ENCODE results near the gene ACSS3.

ACSS3 gene

DNA sequence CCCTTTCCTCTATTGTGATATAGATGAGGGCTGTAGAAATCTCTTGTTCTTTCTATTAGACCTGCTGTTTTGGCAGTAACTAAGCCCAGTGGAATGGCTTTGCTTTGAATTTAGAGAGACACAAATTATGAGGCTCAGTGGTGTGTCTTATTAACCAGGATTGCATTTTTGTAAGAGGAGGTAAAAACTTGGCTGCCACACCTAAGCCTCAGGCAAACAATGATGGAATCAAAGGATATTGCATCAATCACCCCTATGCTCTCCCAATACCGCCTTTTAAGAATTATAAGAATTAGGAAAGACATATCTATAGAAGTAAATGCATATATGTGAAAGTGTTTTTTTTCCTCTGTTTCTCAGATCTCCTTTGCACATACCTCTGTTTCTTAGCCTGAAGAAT is 63.3 kb downstream of the ACSS3 start:
- Histone ChIP-seq H3K27ac (ENCODE audit: low read depth, low read length, severe bottlenecking) (no peak overlapping the region), H3K4me1 (ENCODE audit: control insufficient read depth, insufficient read depth, low read length, poor library complexity, severe bottlenecking) (no peaks in the 10 kb centered on the region), H3K9me3 (ENCODE audit: control insufficient read depth, low read length) (no peaks in the 10 kb centered on the region), H3K4me3 (ENCODE audit: extremely low read depth, insufficient read depth, low read length, poor library complexity, severe bottlenecking) (no peak overlapping the region), H3K36me3 (ENCODE audit: control insufficient read depth, insufficient read depth, low read length) (no peaks in the 10 kb centered on the region)
- no CpG with 5 or more reads among the region's 1 CpG for WGBS, 2 experiments (ENCODE audit: insufficient coverage in 2 of 2)

DNA sequence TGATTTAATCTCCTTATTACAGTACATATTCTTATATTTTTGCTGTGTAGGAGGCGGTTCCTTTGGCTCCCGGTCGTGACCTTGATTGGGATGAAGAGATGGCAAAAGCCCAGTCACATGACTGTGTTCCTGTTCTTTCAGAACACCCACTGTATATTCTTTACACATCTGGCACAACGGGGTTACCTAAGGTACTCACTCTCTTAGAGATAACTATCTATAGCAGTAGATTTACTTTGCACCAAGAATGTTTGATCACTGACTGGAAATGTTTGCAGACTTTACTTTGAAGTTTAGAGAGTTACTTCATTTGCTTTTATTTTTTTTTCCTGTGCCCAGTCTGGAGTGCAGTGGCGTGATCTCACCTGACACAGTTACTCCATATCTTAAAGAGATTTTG is 65.2 kb downstream of the ACSS3 start:
- Histone ChIP-seq H3K4me3 (ENCODE audit: extremely low read depth, insufficient read depth, low read length, poor library complexity, severe bottlenecking) (no peak overlapping the region), H3K4me1 (ENCODE audit: control insufficient read depth, insufficient read depth, low read length, poor library complexity, severe bottlenecking) (no peaks in the 10 kb centered on the region), H3K36me3 (ENCODE audit: control insufficient read depth, insufficient read depth, low read length) (no peaks in the 10 kb centered on the region), H3K9me3 (ENCODE audit: control insufficient read depth, low read length) (no peaks in the 10 kb centered on the region), H3K27ac (ENCODE audit: low read depth, low read length, severe bottlenecking) (no peak overlapping the region)
- WGBS, 2 experiments (ENCODE audit: insufficient coverage in 2 of 2), result 100% methylated on average over 3 of the region's 5 CpGs; no CpG with 5 or more reads in 1 of the 2 experiments

DNA sequence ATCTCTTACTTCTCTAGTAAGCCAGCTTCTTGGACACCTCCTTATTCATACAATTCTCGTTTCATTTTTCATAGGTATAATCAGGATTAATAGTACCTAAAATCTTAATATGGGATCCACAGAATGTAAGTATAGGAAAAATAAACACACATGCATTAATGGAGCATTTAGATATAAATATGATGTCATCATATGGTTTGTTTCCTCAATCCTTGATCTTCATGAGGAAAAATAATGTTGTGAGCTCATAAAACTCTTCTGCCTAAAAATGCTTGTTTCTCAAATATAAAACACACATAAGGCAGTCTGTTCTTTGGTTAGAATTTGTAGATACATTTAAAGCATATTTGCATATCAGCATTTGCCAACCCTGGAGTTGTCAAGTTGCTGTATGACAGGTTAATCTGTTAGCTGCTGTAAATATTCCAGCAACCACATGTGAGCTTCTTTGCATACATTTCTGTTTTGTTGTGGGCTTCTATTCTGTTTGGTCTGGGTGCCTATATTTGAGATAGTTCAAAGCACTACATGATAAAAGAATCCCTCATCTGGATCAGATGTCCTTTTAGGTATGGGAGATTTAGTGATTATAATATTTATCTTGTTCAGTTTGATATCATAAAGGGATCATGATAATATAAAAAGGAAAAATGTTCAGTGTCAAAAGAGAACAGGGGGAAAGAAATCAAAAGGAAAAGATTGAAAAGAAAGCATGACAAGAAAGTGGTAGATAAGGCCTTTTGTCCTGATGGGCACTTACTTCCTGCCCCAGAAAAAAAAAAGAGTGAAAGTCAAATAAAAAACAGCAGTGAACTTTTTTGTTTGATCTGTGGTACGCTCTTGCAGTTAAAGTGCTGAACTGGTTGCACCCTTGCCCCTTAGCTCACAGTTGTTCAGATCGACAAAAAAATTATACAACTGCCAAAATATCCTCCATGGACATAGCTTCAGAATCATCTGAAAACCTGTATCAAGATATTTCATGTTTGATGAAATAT is 68.6 kb downstream of the ACSS3 start:
- 100% methylated on average over 1 of the region's 3 CpGs; no CpG with 5 or more reads in 1 of the 2 experiments for WGBS, 2 experiments (ENCODE audit: insufficient coverage in 2 of 2)
- Histone ChIP-seq H3K4me1 (ENCODE audit: control insufficient read depth, insufficient read depth, low read length, poor library complexity, severe bottlenecking) (no peaks in the 10 kb centered on the region), H3K27ac (ENCODE audit: low read depth, low read length, severe bottlenecking) (no peak overlapping the region), H3K4me3 (ENCODE audit: extremely low read depth, insufficient read depth, low read length, poor library complexity, severe bottlenecking) (no peak overlapping the region), H3K36me3 (ENCODE audit: control insufficient read depth, insufficient read depth, low read length) (no peaks in the 10 kb centered on the region), H3K9me3 (ENCODE audit: control insufficient read depth, low read length) (no peaks in the 10 kb centered on the region)

DNA sequence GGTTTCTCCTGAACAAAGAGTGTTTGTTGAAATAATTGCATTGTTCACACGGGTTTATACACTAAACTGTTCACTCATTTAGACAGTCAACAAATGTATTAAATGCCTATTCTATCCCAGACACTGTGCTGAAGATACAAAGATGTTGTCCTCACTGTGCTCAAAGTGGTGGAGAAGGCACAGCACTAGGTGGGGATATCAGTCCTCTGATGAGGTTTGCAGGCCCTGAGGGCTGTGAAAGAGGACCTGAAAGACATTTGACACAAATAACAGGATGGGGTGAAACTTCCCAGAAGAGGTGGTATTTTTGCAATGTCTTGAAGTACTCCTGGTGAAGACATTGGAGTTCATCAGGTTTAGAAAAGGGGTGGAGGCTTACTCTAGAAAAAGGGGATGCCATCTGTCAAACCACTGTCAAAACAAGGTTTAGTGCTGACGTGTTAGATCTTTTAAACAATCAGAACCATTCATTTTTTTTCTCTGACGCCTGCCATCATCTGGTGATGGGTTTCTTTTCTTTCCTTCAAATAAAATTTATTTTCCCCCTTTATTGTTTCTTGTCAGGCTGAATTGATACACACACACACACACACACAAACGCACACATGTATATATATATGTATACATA is 69.5 kb downstream of the ACSS3 start:
- Histone ChIP-seq H3K4me1 (ENCODE audit: control insufficient read depth, insufficient read depth, low read length, poor library complexity, severe bottlenecking) (no peaks in the 10 kb centered on the region), H3K36me3 (ENCODE audit: control insufficient read depth, insufficient read depth, low read length) (no peaks in the 10 kb centered on the region), H3K27ac (ENCODE audit: low read depth, low read length, severe bottlenecking) (peak overlapping the region; percentile 25), H3K9me3 (ENCODE audit: control insufficient read depth, low read length) (no peaks in the 10 kb centered on the region), H3K4me3 (ENCODE audit: extremely low read depth, insufficient read depth, low read length, poor library complexity, severe bottlenecking) (no peak overlapping the region)
- WGBS, 2 experiments (ENCODE audit: insufficient coverage in 2 of 2), result no CpG with 5 or more reads among the region's 4 CpGs

DNA sequence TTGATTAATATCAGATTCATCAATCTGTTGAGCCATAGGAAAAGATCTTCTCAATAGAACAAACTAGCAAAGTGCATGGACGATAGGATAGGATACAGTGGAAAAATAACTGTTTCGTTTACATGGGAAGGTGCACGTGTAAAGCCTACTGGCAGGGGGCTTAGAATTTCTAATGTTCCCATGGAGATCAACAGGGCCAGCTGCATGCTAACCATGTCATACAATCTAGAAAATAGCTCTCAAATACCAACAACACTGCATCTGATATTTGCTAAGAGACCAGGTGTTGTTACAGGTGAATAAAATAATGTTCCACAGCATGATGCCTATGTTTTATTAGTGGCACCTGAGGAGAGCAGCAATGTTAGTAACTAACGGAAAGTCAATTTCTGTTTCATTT is 72.5 kb downstream of the ACSS3 start:
- no CpG with 5 or more reads among the region's 4 CpGs for WGBS, 2 experiments (ENCODE audit: insufficient coverage in 2 of 2)
- no peaks in the 10 kb centered on the region for H3K4me1 ChIP-seq (ENCODE audit: control insufficient read depth, insufficient read depth, low read length, poor library complexity, severe bottlenecking)
- no peaks in the 10 kb centered on the region for H3K36me3 ChIP-seq (ENCODE audit: control insufficient read depth, insufficient read depth, low read length)
- H3K4me3 ChIP-seq (ENCODE audit: extremely low read depth, insufficient read depth, low read length, poor library complexity, severe bottlenecking), result no peak overlapping the region
- H3K27ac ChIP-seq (ENCODE audit: low read depth, low read length, severe bottlenecking), result no peak overlapping the region
- no peaks in the 10 kb centered on the region for H3K9me3 ChIP-seq (ENCODE audit: control insufficient read depth, low read length)

DNA sequence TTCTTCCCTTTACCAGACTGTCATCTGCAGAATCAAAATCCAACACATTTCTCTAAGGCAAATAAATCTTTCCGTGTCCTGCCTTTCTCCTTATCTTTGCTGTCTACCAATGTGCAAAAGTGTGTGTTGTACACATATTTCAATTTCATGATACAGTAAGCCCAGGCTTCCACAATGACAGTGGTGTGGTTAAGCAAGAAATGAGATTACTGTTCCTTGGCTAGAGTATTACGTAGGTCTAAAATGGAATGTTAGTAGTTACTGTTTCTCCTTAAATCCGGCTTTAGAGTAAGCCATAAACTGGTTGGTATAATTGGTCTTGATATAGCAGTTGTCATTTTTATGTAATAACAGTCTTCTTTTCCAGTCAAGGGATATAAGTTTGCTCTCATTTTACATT is 82.0 kb downstream of the ACSS3 start:
- H3K4me3 ChIP-seq (ENCODE audit: extremely low read depth, insufficient read depth, low read length, poor library complexity, severe bottlenecking), result no peak overlapping the region
- H3K4me1 ChIP-seq (ENCODE audit: control insufficient read depth, insufficient read depth, low read length, poor library complexity, severe bottlenecking), result no peaks in the 10 kb centered on the region
- H3K27ac ChIP-seq (ENCODE audit: low read depth, low read length, severe bottlenecking), result no peak overlapping the region
- WGBS, 2 experiments (ENCODE audit: insufficient coverage in 2 of 2), result 94 to 100% methylated on average over 1 to 2 of the region's 3 CpGs
- peaks cover 7% of the 10 kb centered on the region for H3K36me3 ChIP-seq (ENCODE audit: control insufficient read depth, insufficient read depth, low read length)
- no peaks in the 10 kb centered on the region for H3K9me3 ChIP-seq (ENCODE audit: control insufficient read depth, low read length)

DNA sequence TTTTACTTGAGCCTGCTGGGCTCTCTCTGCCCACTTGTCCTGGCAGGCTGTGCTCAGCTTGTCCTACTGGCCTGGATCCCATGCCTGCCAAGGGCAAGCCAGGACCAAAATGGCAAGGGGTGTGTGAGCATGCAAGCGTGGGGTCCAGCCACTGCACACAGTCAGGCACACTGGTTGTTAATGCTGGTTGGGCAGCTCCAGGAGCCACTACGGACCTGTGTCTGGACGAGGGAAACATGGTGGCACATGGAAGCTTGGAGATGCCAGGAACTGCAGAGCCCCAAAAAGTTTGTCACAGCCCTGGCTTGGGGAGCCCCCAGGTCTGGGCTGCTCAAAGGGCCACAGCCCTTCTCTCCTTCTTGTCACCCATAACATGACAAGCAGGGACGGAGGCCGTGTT is 83.8 kb downstream of the ACSS3 start:
- H3K4me3 ChIP-seq (ENCODE audit: extremely low read depth, insufficient read depth, low read length, poor library complexity, severe bottlenecking), result no peak overlapping the region
- H3K4me1 ChIP-seq (ENCODE audit: control insufficient read depth, insufficient read depth, low read length, poor library complexity, severe bottlenecking), result peaks cover under 1% of the 10 kb centered on the region
- H3K36me3 ChIP-seq (ENCODE audit: control insufficient read depth, insufficient read depth, low read length), result peaks cover 7% of the 10 kb centered on the region
- WGBS, 2 experiments (ENCODE audit: insufficient coverage in 2 of 2), result 97 to 100% methylated on average over 5 of the region's 5 CpGs
- H3K9me3 ChIP-seq (ENCODE audit: control insufficient read depth, low read length), result no peaks in the 10 kb centered on the region
- no peak overlapping the region for H3K27ac ChIP-seq (ENCODE audit: low read depth, low read length, severe bottlenecking)

DNA sequence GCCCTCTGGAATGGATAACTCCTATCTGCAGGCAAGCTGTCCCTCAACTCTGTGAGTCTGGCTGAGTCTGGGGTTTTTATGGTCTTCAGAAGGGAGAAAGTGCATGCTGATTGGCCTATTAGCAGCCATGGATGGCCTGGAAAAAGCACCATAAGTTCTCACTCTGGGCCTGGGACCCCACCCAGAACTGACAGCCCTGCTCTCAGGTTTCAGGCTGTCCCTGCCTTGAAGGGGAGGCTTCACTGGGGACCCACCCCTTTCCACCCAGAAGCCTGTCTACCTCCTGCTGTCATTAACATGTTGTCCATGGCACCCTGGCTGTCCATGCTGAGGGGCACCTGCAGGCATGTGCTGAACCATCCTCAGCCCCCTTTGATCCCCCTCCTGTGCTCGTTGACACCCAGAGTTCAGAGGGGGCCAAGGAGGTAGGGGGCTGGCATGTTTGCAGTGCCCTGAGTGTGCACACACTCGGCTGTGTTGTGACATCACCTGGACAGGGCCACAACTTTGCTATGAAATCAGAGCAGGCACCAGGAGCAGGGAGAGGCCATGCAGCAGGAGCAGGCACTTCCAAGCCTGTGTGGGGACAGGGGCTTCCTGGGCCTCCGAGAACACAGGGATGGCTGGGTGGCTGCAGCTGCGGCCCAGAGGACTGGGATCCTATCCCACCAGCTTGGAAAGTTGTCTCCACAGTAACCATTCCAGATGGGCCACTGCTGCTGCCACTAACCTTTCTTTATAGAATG is 84.7 kb downstream of the ACSS3 start:
- Histone ChIP-seq H3K27ac (ENCODE audit: low read depth, low read length, severe bottlenecking) (no peak overlapping the region), H3K4me3 (ENCODE audit: extremely low read depth, insufficient read depth, low read length, poor library complexity, severe bottlenecking) (no peak overlapping the region), H3K4me1 (ENCODE audit: control insufficient read depth, insufficient read depth, low read length, poor library complexity, severe bottlenecking) (peaks cover 8% of the 10 kb centered on the region), H3K9me3 (ENCODE audit: control insufficient read depth, low read length) (no peaks in the 10 kb centered on the region), H3K36me3 (ENCODE audit: control insufficient read depth, insufficient read depth, low read length) (peaks cover 7% of the 10 kb centered on the region)
- WGBS, 2 experiments (ENCODE audit: insufficient coverage in 2 of 2), result 93 to 95% methylated on average over 1 to 4 of the region's 4 CpGs

DNA sequence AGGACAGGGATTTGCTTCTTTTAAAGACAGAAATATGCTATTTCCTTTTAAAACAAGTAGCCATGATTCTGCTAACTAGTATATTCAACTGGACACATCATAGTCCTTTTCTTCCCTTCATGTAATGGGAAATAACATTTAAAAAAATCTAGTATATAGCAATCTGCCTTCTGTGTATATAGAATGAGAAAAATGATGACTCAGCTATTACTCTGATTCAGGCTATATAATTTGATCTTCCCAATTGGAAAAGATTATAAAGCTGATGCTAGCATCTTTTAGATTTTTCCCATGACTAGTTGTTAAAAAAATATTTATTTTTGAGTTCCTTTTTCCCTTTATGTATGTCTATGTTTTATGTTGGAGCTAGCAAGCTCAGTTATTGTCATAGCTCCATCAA is 86.9 kb downstream of the ACSS3 start:
- Histone ChIP-seq H3K4me1 (ENCODE audit: control insufficient read depth, insufficient read depth, low read length, poor library complexity, severe bottlenecking) (peaks cover 13% of the 10 kb centered on the region), H3K27ac (ENCODE audit: low read depth, low read length, severe bottlenecking) (no peak overlapping the region), H3K4me3 (ENCODE audit: extremely low read depth, insufficient read depth, low read length, poor library complexity, severe bottlenecking) (no peak overlapping the region), H3K36me3 (ENCODE audit: control insufficient read depth, insufficient read depth, low read length) (peaks cover 7% of the 10 kb centered on the region), H3K9me3 (ENCODE audit: control insufficient read depth, low read length) (no peaks in the 10 kb centered on the region)

DNA sequence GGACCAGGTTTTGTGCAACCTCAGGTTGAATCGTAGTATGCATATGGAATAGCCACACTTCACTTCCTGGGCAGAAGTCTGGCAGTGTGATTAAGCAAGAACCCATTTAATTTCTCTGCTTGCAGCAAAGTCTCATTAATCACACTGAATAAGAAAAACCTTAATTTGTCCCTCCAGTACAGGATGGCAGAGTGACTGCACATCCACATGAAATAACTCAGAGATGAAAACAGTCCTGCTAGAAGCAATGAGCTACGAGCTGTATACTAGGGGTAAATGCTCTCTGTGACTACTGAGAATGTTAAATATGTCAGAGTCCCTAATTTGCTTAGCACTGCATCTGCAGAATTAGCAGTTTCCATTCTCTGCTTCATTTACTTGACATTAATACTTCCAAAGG is 88.9 kb downstream of the ACSS3 start:
- peaks cover 4% of the 10 kb centered on the region for H3K36me3 ChIP-seq (ENCODE audit: control insufficient read depth, insufficient read depth, low read length)
- H3K9me3 ChIP-seq (ENCODE audit: control insufficient read depth, low read length), result no peaks in the 10 kb centered on the region
- 74 to 86% methylated on average over 1 to 2 of the region's 2 CpGs for WGBS, 2 experiments (ENCODE audit: insufficient coverage in 2 of 2)
- no peak overlapping the region for H3K27ac ChIP-seq (ENCODE audit: low read depth, low read length, severe bottlenecking)
- no peak overlapping the region for H3K4me3 ChIP-seq (ENCODE audit: extremely low read depth, insufficient read depth, low read length, poor library complexity, severe bottlenecking)
- H3K4me1 ChIP-seq (ENCODE audit: control insufficient read depth, insufficient read depth, low read length, poor library complexity, severe bottlenecking), result peaks cover 13% of the 10 kb centered on the region
